MV-4-11 (cell line): Measurements from ENCODE around the gene XPO5.

Experiments used
- DNase-seq: peaks from one replicate; lab custom pipeline; 2025; lab: John Stamatoyannopoulos, UW

The XPO5 gene

DNA sequence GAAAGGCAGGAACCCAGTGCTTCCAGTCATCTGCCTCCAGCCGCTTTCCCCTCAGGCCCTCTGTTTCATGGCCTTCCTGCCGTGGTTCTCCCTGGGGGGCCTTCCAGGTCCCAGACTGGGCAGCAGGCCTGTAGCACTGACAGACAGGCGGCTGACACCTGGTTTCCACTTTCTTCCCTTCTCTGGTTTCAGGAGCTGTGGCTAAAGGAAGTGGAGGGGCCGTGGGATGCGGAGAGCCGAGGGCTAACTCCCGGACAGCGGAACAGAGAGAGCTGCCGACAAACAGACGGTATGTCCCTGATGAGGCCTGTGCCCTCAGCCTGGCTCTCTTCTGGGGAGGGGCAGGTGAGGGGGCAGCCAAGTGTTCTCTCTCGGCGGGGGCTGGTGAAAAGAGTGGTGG lies 78.1 kb downstream of the XPO5 start:
- no peak for DNase-seq

DNA sequence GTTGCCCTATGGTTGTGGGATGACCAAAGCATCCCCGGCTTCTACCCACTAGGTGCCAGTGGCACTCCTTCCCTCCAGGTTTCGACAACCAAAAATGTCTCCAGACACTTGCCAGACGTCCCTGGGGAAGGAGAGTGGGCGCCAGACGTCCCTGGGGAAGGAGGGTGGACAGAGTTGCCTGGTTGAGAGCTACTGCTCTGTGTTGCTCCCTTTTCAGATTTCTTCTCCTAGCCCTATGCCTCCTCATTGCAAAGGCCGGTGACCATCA lies 78.8 kb downstream of the XPO5 start:
- DNase-seq, result no peak

- no peak for DNase-seq
Measured at GRCh38 chr6:43496370-43497128, 79.3 kb downstream of the XPO5 start.

DNA sequence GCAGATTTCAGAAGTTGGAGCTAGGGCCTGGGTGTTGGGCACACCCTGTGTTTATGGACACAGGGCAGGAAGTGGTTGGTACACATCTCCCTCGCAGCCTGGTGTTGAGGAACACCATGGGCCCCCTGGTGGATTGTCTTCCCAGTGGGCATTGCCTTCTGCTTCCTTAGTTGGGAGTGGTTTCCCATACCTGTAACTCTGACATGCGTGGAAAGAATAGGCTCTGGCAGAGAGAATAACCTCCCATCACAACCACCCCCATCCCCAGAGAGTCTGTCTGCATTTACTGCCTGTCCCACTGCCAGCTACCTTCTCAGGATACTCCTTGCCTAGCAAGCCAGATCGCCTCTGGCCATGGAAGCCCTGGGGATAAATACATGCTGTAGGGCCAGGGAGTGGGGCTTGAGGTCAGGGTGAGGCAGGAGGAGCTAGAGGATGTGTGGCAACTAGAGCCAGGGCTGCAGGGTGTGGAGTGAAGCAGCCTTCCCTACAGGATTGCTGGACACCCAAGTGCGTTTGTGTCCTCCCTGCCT lies 80.4 kb downstream of the XPO5 start:
- DNase-seq, result no peak

DNA sequence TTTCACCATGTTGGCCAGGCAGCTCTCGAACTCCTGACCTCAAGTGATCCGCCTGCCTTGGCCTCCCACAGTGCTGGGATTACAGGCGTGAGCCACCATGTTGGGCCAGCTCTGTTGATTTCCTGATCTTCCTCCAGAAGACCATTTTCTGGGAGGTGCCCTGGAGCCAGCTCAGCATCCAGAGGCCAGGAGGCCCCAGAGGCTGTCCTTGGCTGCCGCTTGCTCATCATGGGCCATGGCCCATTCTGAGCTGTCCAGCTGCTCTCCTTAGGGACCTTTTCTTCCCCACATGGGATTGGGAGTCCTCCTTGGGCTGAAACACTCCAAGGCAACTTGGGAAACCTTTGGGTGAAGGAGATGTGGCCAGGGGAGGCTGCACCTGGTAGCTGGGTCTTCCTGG lies 81.1 kb downstream of the XPO5 start:
- no peak for DNase-seq

DNA sequence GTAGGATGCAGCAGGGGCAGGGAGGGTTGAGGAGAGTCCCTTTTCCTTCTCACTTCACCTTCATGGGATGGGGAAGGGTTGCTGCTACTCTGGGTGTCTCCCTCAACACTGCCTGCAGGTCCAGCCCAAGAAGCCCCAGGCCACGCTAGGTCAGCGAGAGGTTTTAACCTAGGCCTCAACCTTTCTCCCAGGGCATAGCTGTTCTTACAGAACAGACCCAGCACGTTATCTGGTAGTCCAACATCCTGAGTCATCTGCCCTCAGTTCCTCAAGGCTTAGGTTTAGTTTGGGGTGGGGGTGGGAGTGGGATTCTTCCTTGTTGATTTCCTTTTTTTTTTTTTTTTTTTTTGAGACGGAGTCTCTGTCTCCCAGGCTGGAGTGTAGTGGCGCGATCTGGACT lies 81.5 kb downstream of the XPO5 start:
- no peak for DNase-seq

DNA sequence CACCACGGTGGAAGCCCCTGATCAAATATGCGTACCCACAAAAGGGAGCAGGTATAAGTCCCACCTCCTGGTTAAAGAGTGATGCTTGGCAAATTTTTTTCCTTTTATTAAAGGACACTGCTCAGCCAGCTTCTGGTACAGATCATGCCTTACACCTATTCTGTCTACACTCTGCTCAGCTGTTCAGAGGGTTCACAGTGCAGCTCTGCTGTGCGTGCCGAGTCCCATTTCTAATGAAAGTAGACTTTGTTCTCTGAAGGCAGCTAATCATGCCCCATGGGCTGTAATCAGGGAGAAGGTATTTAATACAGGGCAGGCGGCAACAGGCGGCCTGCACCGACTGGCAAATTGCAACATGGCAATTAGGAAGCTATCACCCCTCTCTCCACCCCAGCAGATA lies 82.0 kb downstream of the XPO5 start:
- DNase-seq, result no peak

GRCh38 chr6:43493230-43493629 lies 82.6 kb downstream of the XPO5 start:
- no peak for DNase-seq

DNA sequence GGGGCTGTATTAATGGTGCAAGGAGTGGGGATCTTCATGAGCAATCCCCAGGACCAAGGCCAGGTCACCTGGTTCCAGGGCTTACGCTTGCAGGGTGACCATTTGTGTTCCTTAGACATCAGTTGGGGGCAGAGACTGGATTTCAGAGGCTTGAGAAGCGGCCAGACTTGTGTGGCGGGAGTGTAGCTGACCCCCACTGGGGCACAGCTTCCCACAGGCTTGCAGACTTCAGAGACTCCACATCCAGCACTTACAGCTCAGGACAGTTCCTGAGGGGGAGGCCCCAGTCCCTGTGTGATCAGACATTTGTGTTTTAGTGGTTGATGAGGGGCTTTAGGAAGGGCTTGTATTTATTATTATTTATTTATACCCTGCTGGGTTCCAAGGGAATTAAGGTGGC lies 83.2 kb downstream of the XPO5 start:
- no peak for DNase-seq

DNA sequence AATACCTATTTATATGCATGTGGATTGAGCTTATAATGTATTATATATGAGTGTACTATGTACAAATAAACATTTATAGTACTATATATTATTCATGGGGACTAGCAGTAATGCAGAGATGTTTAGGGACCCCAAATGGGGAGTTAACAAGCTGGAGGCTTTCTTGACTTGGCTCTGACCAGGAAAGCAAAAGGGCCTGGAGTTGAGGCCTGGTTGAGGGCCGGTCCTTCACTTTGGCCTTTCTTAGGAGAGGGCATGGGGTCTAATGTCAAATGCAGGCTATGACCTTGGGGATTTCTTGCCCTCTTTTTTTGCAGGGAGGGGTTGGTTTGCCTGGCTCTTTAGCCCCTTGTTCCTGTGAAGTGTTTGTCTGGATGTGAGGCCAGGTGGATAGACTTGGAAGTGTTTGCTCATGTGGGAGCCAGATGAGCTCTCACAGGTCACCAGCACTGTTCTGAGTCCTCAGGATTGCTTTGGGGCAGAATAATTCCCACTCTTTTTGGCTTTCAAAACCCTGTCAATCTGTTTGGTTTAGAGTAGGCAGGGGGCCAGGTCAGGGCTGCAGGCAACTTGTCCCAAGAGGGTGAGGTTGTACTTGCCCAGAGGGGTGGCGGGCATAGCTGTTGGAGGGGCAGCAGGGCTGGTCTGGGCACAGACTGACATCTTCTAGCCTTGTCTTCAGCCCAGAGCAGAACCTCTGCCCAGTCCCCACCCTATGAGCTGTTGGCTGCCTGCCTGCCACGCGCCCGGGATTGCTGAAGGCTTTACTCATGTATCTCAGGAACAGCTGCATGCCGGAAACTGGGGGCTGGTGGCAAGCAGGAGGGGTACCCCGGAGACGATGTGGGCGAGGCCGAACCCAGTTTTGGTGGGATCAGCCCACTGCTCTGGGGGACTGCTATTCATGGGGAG lies 83.8 kb downstream of the XPO5 start:
- no peak for DNase-seq

GRCh38 chr6:43490523-43490939 lies 85.3 kb downstream of the XPO5 start:
- DNase-seq, result no peak

- no peak for DNase-seq
Measured at GRCh38 chr6:43489277-43490072, 86.4 kb downstream of the XPO5 start.

DNA sequence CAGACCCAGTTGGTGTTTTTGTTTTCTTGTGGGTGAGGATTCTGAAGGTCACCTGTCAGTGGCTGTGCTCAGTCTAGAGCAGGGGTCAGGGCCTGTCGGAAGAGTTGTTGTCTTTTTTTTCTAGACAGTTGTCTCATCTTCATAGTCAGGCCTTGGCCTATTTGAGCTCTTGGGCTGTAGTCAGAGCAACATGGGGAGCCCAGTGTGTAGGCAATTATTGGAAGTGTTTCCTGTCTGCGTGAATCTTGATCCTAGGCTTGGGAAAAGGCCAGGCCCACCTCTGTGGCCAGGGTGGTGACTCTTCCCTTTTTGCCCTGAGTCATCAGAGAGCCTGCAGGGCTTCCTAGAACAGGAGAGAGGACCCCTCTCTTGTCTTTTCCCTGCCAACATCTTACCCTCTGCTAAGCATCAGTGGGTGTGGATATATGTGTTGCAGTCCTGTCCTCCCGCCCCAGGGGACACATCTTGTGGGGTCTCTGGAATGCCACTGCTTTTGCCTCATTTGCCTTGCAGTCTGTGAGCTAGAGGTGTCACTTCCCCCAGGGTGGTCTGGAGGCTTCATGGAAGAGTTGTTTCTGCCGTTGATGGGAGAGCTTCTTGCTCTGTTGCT lies 87.1 kb downstream of the XPO5 start:
- DNase-seq, result no peak

DNA sequence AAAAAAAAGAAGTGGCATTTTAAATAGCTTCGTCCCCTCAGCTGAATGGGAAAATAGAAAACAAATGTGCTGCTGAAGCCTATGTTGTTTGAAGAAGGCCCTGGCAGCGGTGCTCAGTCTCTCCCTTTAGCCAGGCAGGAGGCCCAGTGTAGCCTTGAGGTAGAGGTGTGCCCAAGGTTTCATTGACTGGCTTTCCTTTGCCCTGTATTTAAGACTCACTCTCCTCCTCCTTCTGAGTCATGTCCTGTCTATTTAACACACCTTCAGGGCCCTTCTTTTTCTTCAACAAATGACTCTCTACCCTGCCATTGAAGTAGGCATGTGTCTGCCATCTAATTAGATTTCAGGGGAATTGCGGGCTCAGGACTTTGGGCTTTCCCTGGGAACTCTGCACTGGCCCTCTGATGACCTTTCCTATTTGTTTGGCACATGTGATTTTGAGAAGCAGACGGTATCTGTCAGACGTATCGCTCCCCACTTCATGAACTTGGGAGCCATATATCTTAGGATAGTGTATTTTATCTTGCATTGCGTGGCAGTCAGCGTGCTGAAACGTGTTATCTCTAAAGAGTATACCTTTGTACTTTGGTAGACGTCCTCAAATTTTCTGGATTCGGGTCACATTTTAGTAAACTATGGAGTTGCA lies 94.1 kb downstream of the XPO5 start:
- DNase-seq, result no peak

DNA sequence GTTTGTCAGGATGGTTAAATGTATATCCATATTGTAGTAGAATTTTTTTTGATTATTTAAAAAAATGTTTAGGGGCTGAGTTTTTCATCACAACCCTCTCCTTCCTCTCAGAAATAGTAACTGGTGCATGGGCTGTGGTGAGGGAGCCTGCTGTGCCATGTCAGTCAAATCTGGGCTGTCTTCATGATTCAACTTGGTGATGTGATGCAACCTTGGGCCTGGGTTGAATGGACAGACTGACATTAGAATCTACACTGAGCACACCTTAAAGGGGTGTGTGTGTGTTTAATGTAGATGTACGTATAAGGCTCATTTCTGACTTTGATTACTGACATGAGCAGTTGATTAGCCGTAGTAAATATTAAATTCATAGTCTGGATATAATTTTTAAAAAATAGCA lies 94.8 kb downstream of the XPO5 start:
- peak; percentile 42 for DNase-seq

GRCh38 chr6:43478008-43478372 lies 97.8 kb downstream of the XPO5 start:
- DNase-seq, result no peak

DNA sequence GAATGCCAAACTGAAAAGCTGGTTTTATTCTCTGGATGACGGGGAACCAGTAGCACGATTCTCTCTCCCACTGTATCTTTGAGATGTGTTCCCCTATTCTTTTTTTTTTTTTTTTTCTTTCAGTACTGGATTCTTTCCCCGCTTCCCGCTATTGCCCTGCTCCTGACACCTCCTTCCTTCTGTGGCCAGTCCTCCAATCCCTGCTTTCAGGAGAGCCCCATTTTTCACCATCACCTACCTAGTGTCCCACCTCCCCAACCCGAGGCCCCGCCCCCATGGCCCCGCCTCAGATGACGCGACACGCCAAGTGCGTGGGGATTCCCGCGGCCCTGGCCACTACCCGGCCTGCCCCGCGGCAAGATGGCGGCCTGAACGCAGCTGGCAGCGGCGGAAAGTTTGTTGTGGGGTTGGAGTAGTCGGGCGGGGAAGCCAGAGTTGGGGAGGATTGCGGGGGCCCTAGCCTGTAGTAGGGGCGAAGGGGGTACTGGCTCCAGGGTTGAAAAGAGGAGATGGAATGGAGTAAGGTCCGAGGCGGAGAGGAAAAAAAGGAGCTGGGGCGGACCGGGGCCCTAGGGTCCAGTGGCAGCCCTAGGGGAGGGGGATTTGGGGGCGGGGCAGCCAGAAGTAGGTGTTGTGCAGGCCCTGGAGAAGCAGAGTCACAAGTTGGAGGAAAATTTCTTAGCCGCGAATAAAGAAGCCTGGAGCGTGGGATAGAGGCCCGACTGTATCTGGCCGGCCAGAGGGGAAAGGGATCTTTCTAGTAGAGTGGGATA lies 98.4 kb downstream of the XPO5 start, which contains the start of gene TJAP1:
Gene TJAP1, plus strand, starts transcription at position 336 of the 773 bp plus-strand sequence. CDS start 21,432 bp downstream, outside the sequence.
- DNase-seq, result peak; percentile 53

DNA sequence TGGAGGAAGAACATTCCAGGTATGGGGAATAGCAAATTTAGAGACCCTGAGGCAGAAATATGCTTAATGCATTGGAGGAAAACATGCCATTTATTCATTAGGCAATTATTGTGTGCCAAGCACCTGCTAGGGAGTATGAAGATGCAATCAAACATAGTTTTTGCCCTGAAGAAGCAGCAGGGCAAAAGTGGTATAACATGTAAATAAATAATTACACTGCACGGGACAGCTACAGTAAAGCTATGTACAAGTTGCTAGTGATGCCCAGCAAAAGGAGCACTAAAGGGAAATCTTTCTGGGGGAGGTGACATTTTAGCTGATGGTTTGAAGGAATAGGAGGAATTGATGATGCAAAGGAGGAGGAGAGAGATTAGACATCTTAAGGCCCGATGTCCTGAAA lies 99.1 kb downstream of the XPO5 start:
- DNase-seq, result no peak

GRCh38 chr6:43475516-43475915 lies 100.3 kb downstream of the XPO5 start:
- DNase-seq, result no peak

GRCh38 chr6:43472515-43472914 lies 103.3 kb downstream of the XPO5 start:
- DNase-seq, result no peak
